ENCODE data around the gene NR1D2. TPM values are rescaled to one million over a fixed set of nuclear protein-coding genes. Genes with fewer than 3 reads are reported as not detected.

NR1D2 gene
- total RNA-seq, 1 experiment from 2014 or later = 66.0 TPM

GRCh38 chr3:23928524-23928923, 16.6 kb upstream of the NR1D2 start:
- Histone ChIP-seq H3K4me3 (no peak overlapping the region), H4K20me1 (ENCODE audit: insufficient read depth) (no peaks in the 10 kb centered on the region), H3K9me3 (ENCODE audit: insufficient read depth, low read depth) (no peaks in the 10 kb centered on the region), H3K36me3 (ENCODE audit: low read depth) (no peaks in the 10 kb centered on the region), H3K4me2 (peak overlapping the region; percentile 72), H3K4me1 (replicated peaks; ENCODE audit: insufficient read depth) (peaks cover 11% of the 10 kb centered on the region; the same call in 1 of the 2 replicates), H3K27ac (peak overlapping the region; percentile 52), H3F3A (ENCODE audit: insufficient read depth, low read depth) (peaks cover 8% of the 10 kb centered on the region; the same call in 1 of the 2 replicates), H3K9me2 (ENCODE audit: insufficient read depth) (no peaks in the 10 kb centered on the region), H3K27me3 (ENCODE audit: insufficient read depth, low read depth) (no peaks in the 10 kb centered on the region), H2AFZ (no peak overlapping the region), H3K79me2 (ENCODE audit: low read depth) (no peaks in the 10 kb centered on the region)
- CTCF ChIA-PET = interaction anchor here (0.6 kb wide), 1 partner anchor 12 kb away, joined by 3 read pairs; the partner anchor contains the start of genes NKIRAS1 and RPL15
- intact Hi-C loops (cut with micrococcal nuclease; ENCODE audit: unreplicated experiment) = loop anchor here (1.0 kb wide), 1 partner anchor 31 kb away; no protein-coding TSS in a partner anchor
- DNase-seq = peak; percentile 50 to 72
- TF ChIP-seq CTCF (conservative IDR thresholded peaks at IDR 0.05) (no peak), EZH2 (IDR thresholded peaks at IDR 0.05; ENCODE audit: low read depth) (no peak)
- POLR2A ChIA-PET (ENCODE audit: unreplicated experiment) = interaction anchor here (0.6 kb wide), 1 partner anchor 12 kb away, joined by 8 read pairs; the partner anchor contains the start of genes NKIRAS1 and RPL15
- no TSS peak for BruUV-seq (replicated peaks)

- no peaks in the 10 kb centered on the region for H4K20me1 ChIP-seq (ENCODE audit: insufficient read depth)
- H2AFZ ChIP-seq = no peak overlapping the region
- 0 out of 2 replicates have a peak, but pooled peaks cover 4% of the 10 kb centered on the region for H3F3A ChIP-seq (ENCODE audit: insufficient read depth, low read depth)
- BruUV-seq (replicated peaks) = no TSS peak
- no peak overlapping the region for H3K4me2 ChIP-seq
- no peaks in the 10 kb centered on the region for H3K27me3 ChIP-seq (ENCODE audit: insufficient read depth, low read depth)
- no peaks in the 10 kb centered on the region for H3K79me2 ChIP-seq (ENCODE audit: low read depth)
- DNase-seq = no peak
- H3K36me3 ChIP-seq (ENCODE audit: low read depth) = no peaks in the 10 kb centered on the region
- ChIA-PET POLR2A (ENCODE audit: unreplicated experiment) (no interaction called here), CTCF (no interaction called here)
- no peak overlapping the region for H3K27ac ChIP-seq
- intact Hi-C loops (cut with micrococcal nuclease; ENCODE audit: unreplicated experiment) = no loop called here
- peaks cover 11% of the 10 kb centered on the region; the same call in 1 of the 2 replicates for H3K4me1 ChIP-seq (replicated peaks; ENCODE audit: insufficient read depth)
- TF ChIP-seq CTCF (conservative IDR thresholded peaks at IDR 0.05) = no peak
- no peak for TF ChIP-seq EZH2 (IDR thresholded peaks at IDR 0.05; ENCODE audit: low read depth)
- no peaks in the 10 kb centered on the region for H3K9me2 ChIP-seq (ENCODE audit: insufficient read depth)
- H3K9me3 ChIP-seq (ENCODE audit: insufficient read depth, low read depth) = no peaks in the 10 kb centered on the region
- H3K4me3 ChIP-seq = no peak overlapping the region
These were observed 13.5 kb upstream of the NR1D2 start for GRCh38 chr3:23931597-23931996.

- Histone ChIP-seq H3K36me3 (ENCODE audit: low read depth) (no peaks in the 10 kb centered on the region), H4K20me1 (ENCODE audit: insufficient read depth) (no peaks in the 10 kb centered on the region), H3K4me1 (replicated peaks; ENCODE audit: insufficient read depth) (peaks cover 9% of the 10 kb centered on the region; the same call in 1 of the 2 replicates), H3K27ac (no peak overlapping the region), H3K79me2 (ENCODE audit: low read depth) (no peaks in the 10 kb centered on the region), H2AFZ (no peak overlapping the region), H3K9me2 (ENCODE audit: insufficient read depth) (no peaks in the 10 kb centered on the region), H3F3A (ENCODE audit: insufficient read depth, low read depth) (no peaks in the 10 kb centered on the region), H3K4me2 (no peak overlapping the region), H3K4me3 (no peak overlapping the region), H3K27me3 (ENCODE audit: insufficient read depth, low read depth) (no peaks in the 10 kb centered on the region), H3K9me3 (ENCODE audit: insufficient read depth, low read depth) (no peaks in the 10 kb centered on the region)
- CTCF ChIA-PET = no interaction called here
- POLR2A ChIA-PET (ENCODE audit: unreplicated experiment) = no interaction called here
- intact Hi-C loops (cut with micrococcal nuclease; ENCODE audit: unreplicated experiment) = no loop called here
- no peak for DNase-seq
- TF ChIP-seq EZH2 (IDR thresholded peaks at IDR 0.05; ENCODE audit: low read depth) = no peak
- no peak for TF ChIP-seq CTCF (conservative IDR thresholded peaks at IDR 0.05)
- no TSS peak for BruUV-seq (replicated peaks)
These were observed 12.5 kb upstream of the NR1D2 start for GRCh38 chr3:23932571-23932970.
